PC-3 (cell line): ENCODE measurements around the gene CSNK1A1.

Source experiments
- EZH2 ChIP-seq: fragments of 300-600 bp; sonication (generic); IDR thresholded peaks from one replicate; pipeline ENCODE4 v1.6.1; 2017; ENCODE audit warnings: antibody characterized with exemption, mild to moderate bottlenecking, low read length; ENCODE audit not compliant: unreplicated experiment
- EZH2phosphoT487 ChIP-seq: fragments of 300-600 bp; sonication (generic); IDR thresholded peaks from 2 replicates; pipeline ENCODE4 v1.6.1; 2018; ENCODE audit warnings: mild to moderate bottlenecking, antibody characterized with exemption, low read length, borderline replicate concordance
- TF ChIP-seq, protein P1 (sequence below): fragments of 300-600 bp; sonication (generic); conservative IDR thresholded peaks from 2 replicates; pipeline ENCODE4 v1.5.1; 2017; ENCODE audit warnings: antibody characterized with exemption, low read depth, mild to moderate bottlenecking, low read length

DNA sequence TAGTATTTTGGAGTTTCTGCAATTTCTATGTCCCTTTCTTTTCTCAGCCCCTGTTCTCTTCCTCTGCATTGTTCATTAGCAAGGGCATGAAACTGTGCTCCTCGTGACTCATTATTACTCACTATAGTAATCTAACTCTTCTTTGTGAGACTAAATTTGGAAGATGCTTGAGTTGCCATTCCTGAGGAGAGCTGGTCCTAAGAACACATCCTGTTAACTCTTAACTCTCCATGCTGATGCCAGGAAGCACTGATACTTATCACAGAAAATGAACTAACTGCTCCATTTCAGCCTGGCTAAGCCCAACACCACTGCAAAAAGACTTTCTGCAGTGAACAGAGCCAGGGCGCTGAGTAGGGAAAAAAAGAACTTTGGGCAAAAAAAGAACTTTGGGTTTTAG, 10.6 kb upstream of the CSNK1A1 start:
- TF ChIP-seq, protein P1, sequence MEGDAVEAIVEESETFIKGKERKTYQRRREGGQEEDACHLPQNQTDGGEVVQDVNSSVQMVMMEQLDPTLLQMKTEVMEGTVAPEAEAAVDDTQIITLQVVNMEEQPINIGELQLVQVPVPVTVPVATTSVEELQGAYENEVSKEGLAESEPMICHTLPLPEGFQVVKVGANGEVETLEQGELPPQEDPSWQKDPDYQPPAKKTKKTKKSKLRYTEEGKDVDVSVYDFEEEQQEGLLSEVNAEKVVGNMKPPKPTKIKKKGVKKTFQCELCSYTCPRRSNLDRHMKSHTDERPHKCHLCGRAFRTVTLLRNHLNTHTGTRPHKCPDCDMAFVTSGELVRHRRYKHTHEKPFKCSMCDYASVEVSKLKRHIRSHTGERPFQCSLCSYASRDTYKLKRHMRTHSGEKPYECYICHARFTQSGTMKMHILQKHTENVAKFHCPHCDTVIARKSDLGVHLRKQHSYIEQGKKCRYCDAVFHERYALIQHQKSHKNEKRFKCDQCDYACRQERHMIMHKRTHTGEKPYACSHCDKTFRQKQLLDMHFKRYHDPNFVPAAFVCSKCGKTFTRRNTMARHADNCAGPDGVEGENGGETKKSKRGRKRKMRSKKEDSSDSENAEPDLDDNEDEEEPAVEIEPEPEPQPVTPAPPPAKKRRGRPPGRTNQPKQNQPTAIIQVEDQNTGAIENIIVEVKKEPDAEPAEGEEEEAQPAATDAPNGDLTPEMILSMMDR, result no peak
- TF ChIP-seq EZH2phosphoT487, result no peak
- no peak for TF ChIP-seq EZH2
